PFSK-1 (cell line): ENCODE results near the gene KRI1.

Experiments
- FOXP2 ChIP-seq: optimal IDR thresholded peaks from 2 replicates; pipeline ENCODE3; 2011; ENCODE audit warnings: borderline replicate concordance, control low read depth, inconsistent platforms; ENCODE audit not compliant: insufficient read depth; ENCODE audit errors: extremely low read length, extremely low read depth
- POLR2AphosphoS5 ChIP-seq: IDR thresholded peaks from 2 replicates; pipeline ENCODE4 v1.6.1; 2012; ENCODE audit warnings: low read depth, mild to moderate bottlenecking, control low read depth, low read length, moderate library complexity
- SIN3A ChIP-seq: IDR thresholded peaks from 2 replicates; pipeline ENCODE4 v1.6.1; 2012; ENCODE audit warnings: mild to moderate bottlenecking, low read length, moderate library complexity, borderline replicate concordance; ENCODE audit not compliant: insufficient read depth
- TF ChIP-seq, protein P1 (sequence below), 2 experiments: IDR thresholded peaks; 2 replicates each; pipeline versions ENCODE4 v1.6.1 to v1.8.0; 2011 to 2012; ENCODE audit warnings: low read depth in 2 of 2, low read length in 2 of 2, control low read depth in 1 of 2, inconsistent platforms in 1 of 2, mild to moderate bottlenecking in 1 of 2, moderate library complexity in 1 of 2; ENCODE audit not compliant: insufficient read depth in 1 of 2

- TF ChIP-seq POLR2AphosphoS5 (no peak), SIN3A (no peak), FOXP2 (no peak)
- TF ChIP-seq, protein P1, sequence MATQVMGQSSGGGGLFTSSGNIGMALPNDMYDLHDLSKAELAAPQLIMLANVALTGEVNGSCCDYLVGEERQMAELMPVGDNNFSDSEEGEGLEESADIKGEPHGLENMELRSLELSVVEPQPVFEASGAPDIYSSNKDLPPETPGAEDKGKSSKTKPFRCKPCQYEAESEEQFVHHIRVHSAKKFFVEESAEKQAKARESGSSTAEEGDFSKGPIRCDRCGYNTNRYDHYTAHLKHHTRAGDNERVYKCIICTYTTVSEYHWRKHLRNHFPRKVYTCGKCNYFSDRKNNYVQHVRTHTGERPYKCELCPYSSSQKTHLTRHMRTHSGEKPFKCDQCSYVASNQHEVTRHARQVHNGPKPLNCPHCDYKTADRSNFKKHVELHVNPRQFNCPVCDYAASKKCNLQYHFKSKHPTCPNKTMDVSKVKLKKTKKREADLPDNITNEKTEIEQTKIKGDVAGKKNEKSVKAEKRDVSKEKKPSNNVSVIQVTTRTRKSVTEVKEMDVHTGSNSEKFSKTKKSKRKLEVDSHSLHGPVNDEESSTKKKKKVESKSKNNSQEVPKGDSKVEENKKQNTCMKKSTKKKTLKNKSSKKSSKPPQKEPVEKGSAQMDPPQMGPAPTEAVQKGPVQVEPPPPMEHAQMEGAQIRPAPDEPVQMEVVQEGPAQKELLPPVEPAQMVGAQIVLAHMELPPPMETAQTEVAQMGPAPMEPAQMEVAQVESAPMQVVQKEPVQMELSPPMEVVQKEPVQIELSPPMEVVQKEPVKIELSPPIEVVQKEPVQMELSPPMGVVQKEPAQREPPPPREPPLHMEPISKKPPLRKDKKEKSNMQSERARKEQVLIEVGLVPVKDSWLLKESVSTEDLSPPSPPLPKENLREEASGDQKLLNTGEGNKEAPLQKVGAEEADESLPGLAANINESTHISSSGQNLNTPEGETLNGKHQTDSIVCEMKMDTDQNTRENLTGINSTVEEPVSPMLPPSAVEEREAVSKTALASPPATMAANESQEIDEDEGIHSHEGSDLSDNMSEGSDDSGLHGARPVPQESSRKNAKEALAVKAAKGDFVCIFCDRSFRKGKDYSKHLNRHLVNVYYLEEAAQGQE (IDR thresholded peaks at IDR 0.05; ENCODE audit: insufficient read depth in 1 of 2, low read depth in 2 of 2, low read length in 2 of 2) = no peak
These were observed 21.5 kb downstream of the KRI1 start for GRCh38 chr19:10544242-10544752.
